Vagina (tissue), 2 donors: Measurements from ENCODE around the gene ESRRG. TPM values are rescaled to one million over a fixed set of nuclear protein-coding genes. Genes with fewer than 3 reads are reported as not detected.
"Not testable (repeated sequence)": the region's sequence is repeated elsewhere in the genome, so short reads cannot be mapped to it uniquely, and the experiment has no call there.

Experiments
- DNase-seq, 2 donors: peaks; one replicate each; pipeline ENCODE4 v3.0.0-alpha.2; 2017; ENCODE audit errors: extremely low spot score in 2 of 2
- H3K27ac ChIP-seq: fragments of 200-600 bp; sonication (generic); one replicate; pipeline ENCODE4 v1.5.1; 2019
- H3K27me3 ChIP-seq: fragments of 200-600 bp; sonication (generic); one replicate; pipeline ENCODE4 v1.5.1; 2019
- H3K36me3 ChIP-seq, 2 donors: fragments of 200-600 bp; sonication (generic); one replicate each; pipeline ENCODE4 v1.5.1; 2017 to 2019
- H3K4me1 ChIP-seq: fragments of 200-600 bp; sonication (generic); one replicate; pipeline ENCODE4 v1.5.1; 2019
- H3K4me3 ChIP-seq, 2 donors: fragments of 200-600 bp; sonication (generic); 1 replicate in 1 of 2; 2 replicates in 1 of 2; pipeline ENCODE4 v1.5.1; 2016 to 2019
- H3K9me3 ChIP-seq: fragments of 200-600 bp; sonication (generic); one replicate; pipeline ENCODE4 v1.5.1; 2019
- CTCF ChIP-seq, 3 experiments: fragments of 450-650 bp in 2 of 3; fragments of 200-600 bp in 1 of 3; sonication (generic) in 1 of 3; IDR thresholded peaks; one replicate each; pipeline ENCODE4 v1.5.1; 2017 to 2019; ENCODE audit warnings: antibody characterized with exemption in 3 of 3, mild to moderate bottlenecking in 2 of 3, moderate library complexity in 2 of 3
- POLR2A ChIP-seq, 2 donors: fragments of 450-650 bp; IDR thresholded peaks; one replicate each; pipeline ENCODE4 v1.6.1; 2017; ENCODE audit warnings: antibody characterized with exemption in 2 of 2, mild to moderate bottlenecking in 2 of 2, moderate library complexity in 2 of 2
- POLR2AphosphoS5 ChIP-seq, 2 donors: sonication (generic); formaldehyde crosslinking; IDR thresholded peaks; one replicate each; pipeline ENCODE4 v1.9.0; 2017; ENCODE audit warnings: antibody characterized with exemption in 2 of 2, mild to moderate bottlenecking in 2 of 2, low read depth in 1 of 2; ENCODE audit not compliant: insufficient read depth in 1 of 2
- intact Hi-C: fragments of 100-400 bp; cut with DNase I; formaldehyde crosslinking; loops from one replicate; pipeline ENCODE4 v1.15.1; 2023
- total RNA-seq: library from RNA; depleted of rRNA; stranded (reverse); fragments of >200 nt; gene quantifications from one replicate; pipeline ENCODE4 v1.2.3, GENCODE V29; 2016

ESRRG gene
- total RNA-seq, 1 donor from 2014 or later: 0.98 TPM

GRCh38 chr1:216531263-216532239, 191.7 kb downstream of the ESRRG start:
- Histone ChIP-seq H3K4me3 (peak overlapping the region; percentile 34 to 43), H3K9me3 (no peaks in the 10 kb centered on the region), H3K27ac (peak overlapping the region; percentile 5), H3K36me3 (no peaks in the 10 kb centered on the region), H3K27me3 (no peaks in the 10 kb centered on the region), H3K4me1 (no peaks in the 10 kb centered on the region)
- DNase-seq: no peak
- TF ChIP-seq POLR2AphosphoS5 (IDR thresholded peaks at IDR 0.05; ENCODE audit: insufficient read depth in 1 of 2, low read depth in 1 of 2) (no peak), POLR2A (IDR thresholded peaks at IDR 0.05) (no peak), CTCF (IDR thresholded peaks at IDR 0.05) (no peak)
- intact Hi-C loops: no loop called here

- H3K27ac ChIP-seq, H3K36me3 ChIP-seq, intact Hi-C loops, H3K4me1 ChIP-seq, H3K27me3 ChIP-seq, DNase-seq, H3K9me3 ChIP-seq, H3K4me3 ChIP-seq: not testable (repeated sequence)
Observed at GRCh38 chr1:216529851-216530250, 193.4 kb downstream of the ESRRG start.

- no peak for TF ChIP-seq POLR2AphosphoS5 (IDR thresholded peaks at IDR 0.05; ENCODE audit: insufficient read depth in 1 of 2, low read depth in 1 of 2)
- TF ChIP-seq POLR2A (IDR thresholded peaks at IDR 0.05): no peak
- TF ChIP-seq CTCF (IDR thresholded peaks at IDR 0.05): no peak
- H3K27ac ChIP-seq: no peak overlapping the region
- DNase-seq: no peak
Observed at GRCh38 chr1:216528816-216529215, 194.4 kb downstream of the ESRRG start.

GRCh38 chr1:216523449-216524190, 199.6 kb downstream of the ESRRG start:
- H3K36me3 ChIP-seq: no peaks in the 10 kb centered on the region
- no peak for DNase-seq
- no peak overlapping the region for H3K27ac ChIP-seq
- H3K27me3 ChIP-seq: no peaks in the 10 kb centered on the region
- no peaks in the 10 kb centered on the region for H3K4me1 ChIP-seq
- no peak for TF ChIP-seq POLR2AphosphoS5 (IDR thresholded peaks at IDR 0.05; ENCODE audit: insufficient read depth in 1 of 2, low read depth in 1 of 2)
- TF ChIP-seq POLR2A (IDR thresholded peaks at IDR 0.05): no peak
- TF ChIP-seq CTCF (IDR thresholded peaks at IDR 0.05): no peak
- H3K9me3 ChIP-seq: no peaks in the 10 kb centered on the region
- H3K4me3 ChIP-seq: no peak overlapping the region
- intact Hi-C loops: no loop called here

More at GRCh38 chr1:216528816-216529215, 194.4 kb downstream of the ESRRG start:
- H3K36me3 ChIP-seq: no peaks in the 10 kb centered on the region
- H3K9me3 ChIP-seq: no peaks in the 10 kb centered on the region
- intact Hi-C loops: no loop called here
- H3K4me1 ChIP-seq: no peaks in the 10 kb centered on the region
- H3K4me3 ChIP-seq: no peak overlapping the region
- H3K27me3 ChIP-seq: no peaks in the 10 kb centered on the region

- intact Hi-C loops: no loop called here
- H3K9me3 ChIP-seq: no peaks in the 10 kb centered on the region
- TF ChIP-seq POLR2A (IDR thresholded peaks at IDR 0.05): no peak
- TF ChIP-seq POLR2AphosphoS5 (IDR thresholded peaks at IDR 0.05; ENCODE audit: insufficient read depth in 1 of 2, low read depth in 1 of 2): no peak
- no peak for TF ChIP-seq CTCF (IDR thresholded peaks at IDR 0.05)
- no peaks in the 10 kb centered on the region for H3K4me1 ChIP-seq
- H3K4me3 ChIP-seq: no peak overlapping the region
- H3K36me3 ChIP-seq: no peaks in the 10 kb centered on the region
- no peak overlapping the region for H3K27ac ChIP-seq
- no peak for DNase-seq
- H3K27me3 ChIP-seq: no peaks in the 10 kb centered on the region
Observed at GRCh38 chr1:216523043-216523442, 200.2 kb downstream of the ESRRG start.
